HG03095 (cell line): ENCODE measurements around the gene PPFIA3.
"Not testable (repeated sequence)": the region's sequence is repeated elsewhere in the genome, so short reads cannot be mapped to it uniquely, and the experiment has no call there.

ENCODE experiments used
- ATAC-seq: cut with Tn5 transposase; IDR thresholded peaks from one replicate; pipeline ENCODE4 v1.9.1; 2021; ENCODE audit warnings: moderate library complexity; ENCODE audit not compliant: unreplicated experiment

The PPFIA3 gene

DNA sequence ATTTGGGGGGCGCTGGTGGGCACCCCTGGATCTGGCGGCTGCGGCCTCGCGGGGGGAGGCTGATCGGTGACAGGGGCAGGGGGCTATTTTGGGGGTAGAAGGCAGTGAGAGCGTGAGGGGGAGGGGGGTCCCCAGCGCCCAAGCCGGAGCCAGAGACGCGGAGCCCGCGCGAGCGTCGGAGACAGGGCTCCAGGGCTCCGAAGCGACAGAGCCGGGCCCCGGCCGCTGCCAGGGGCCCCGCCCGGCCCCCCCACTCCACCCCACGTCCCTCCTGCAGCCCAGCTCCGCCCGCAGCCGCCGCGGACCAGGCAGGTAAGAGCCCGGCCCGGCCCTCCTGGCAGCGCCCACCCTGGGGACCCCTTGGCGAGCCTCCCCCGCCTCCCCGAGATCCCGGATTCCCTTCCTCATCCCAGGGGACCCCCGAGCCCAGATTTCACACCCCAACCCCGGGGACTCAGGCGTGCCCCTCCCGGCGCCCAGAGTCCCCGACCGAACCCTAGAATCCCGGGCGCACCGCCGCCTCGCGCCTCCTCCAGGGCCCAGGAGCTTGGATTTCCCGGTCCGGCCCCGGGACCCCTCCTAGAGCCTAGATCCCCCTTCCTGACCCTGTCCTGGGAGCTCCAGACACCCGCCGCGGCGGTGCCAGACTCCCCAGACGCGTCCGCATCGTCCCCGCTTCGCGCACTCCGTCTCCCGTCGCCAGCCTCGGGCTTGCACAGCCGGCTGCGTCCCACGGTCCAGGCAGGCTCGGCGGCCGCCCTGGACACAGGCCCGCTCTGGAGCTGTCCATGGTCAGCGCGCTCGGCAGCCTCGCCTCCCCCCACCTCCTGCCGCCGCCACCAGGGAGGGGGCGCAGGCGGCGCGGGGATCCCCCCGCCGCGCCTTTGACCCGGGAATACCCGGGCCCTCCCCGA is at the start of gene PPFIA3:
Gene PPFIA3, plus strand, starts transcription at position 134 of the 914 bp plus-strand sequence. CDS start 8,330 bp downstream, outside the sequence.
- ATAC-seq: no peak

DNA sequence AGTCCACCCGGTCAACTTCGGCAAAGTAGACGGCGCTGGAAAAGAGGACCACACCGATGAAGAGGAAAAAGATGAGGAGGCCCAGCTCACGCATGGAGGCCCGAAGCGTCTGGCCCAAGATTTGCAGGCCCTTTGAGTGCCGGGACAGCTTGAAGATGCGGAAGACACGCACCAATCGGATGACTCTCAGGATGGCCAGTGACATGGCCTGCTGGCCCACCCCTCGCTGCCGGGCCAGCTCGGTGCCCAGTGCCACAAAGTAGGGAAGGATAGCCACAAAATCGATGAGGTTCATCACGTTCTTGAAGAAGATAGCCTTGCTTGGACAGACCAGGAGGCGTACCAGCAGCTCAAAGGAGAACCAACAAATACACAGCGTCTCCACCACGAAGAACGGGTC is 48.9 kb upstream of the PPFIA3 start:
- no peak for ATAC-seq

DNA sequence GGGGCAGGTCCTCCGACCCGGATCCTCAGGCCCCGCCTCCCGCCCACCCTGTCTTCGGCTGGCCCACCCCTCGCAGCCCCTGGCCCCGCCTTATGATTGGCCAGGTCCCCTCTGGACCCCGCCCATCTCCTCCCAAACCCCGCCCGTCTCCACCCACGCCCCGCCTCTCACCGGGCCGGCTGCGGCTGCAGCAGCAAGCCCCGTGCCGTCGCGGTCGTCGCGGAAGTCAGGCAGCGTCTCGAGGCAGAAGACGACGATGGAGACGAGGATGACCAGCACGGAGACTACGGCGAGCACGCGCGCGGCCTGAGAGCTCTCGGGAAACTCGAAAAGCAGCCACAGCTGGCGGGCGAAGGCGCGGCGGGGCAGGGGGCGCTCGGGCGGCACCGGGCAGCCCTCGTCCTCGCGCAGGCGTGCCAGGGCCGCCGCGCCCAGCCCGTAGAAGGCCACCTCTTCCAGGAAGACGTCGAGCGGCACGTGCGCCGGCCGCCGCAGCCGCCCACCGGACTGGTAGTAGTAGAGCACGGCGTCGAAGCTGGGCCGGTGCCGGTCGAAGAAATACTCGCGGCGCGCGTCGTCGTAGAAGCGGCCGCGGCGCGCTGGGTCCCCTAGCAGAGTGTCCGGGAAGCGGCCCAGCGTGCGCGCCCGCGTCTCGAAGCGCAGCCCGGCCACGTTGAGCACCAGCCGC is 47.3 kb upstream of the PPFIA3 start:
- no peak for ATAC-seq

DNA sequence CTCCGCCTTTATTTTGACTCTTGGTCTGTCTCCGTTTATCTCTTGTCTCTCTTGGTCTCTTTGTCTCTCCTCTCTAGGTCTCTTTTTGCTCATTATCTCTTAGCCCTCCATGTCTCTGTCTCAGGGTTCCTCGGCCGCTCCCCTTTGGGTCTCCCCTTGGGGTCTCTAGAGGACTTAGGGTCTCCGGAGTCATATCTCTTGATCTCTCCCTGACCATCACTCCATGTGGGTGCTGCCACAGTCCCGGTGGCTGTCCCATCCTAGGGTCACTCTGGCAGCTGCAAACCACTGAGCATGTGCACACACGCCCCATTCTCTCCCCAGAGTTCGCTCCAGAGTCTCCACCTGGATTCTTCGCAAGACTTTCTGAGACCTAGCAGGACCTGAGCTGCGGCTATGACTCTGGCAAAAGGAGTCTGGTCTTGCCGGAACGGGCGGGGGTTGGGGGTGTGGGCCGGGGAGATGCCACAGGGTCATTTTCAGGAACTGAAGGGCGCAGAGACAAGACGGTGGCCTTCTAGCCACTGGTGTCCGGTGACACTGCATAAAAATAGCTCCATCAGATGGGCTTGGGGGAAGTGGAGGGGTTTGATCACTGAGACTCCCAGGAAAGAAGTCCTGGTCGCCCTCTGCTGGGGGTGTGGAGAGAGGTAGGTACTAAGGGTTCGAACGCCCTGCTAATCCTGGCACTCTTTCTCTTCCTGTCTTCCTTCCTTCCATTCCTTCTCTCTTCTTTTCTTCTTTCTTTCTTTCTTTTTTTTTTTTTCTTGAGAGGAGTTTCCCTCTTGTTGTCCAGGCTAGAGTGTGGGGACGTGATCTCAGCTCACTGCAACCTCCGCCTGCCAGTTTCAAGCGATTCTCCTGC is 45.6 kb upstream of the PPFIA3 start:
- no peak for ATAC-seq

DNA sequence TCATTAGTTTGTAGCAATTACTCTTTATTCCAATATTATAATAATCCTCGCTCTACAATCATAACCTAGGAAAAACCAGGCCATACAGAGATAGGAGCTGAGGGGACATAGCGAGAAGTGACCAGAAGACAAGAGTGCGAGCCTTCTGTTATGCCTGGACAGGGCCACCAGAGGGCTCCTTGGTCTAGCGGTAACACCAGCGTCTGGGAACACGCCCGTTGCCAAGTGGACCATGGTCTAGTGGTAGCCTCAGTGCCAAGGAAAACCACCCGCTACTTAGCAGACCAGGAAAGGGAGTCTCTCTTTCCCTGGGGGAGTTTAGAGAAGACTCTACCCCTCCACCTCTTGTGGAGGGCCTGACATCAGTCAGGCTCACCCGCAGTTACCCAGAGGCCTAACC is 44.5 kb upstream of the PPFIA3 start:
- ATAC-seq: not testable (repeated sequence)

DNA sequence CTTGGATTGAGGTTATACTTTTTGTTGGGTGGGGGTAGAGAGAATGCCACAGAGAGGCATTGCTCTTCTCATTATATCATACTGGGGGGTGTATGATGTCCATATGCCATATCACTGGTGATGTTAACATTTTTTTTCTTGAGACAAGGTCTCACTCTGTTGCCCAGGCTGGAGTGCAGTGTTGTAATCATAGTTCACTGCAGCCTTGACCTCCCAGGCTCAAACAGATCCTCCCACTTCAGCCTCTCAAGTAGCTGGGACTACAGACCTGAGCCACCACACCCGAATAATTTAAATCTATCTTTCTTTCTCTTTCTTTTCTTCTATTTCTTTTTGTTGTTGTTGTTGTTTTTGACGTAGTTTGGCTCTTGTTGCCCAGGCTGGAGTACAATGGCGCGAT is 39.0 kb upstream of the PPFIA3 start:
- no peak for ATAC-seq

DNA sequence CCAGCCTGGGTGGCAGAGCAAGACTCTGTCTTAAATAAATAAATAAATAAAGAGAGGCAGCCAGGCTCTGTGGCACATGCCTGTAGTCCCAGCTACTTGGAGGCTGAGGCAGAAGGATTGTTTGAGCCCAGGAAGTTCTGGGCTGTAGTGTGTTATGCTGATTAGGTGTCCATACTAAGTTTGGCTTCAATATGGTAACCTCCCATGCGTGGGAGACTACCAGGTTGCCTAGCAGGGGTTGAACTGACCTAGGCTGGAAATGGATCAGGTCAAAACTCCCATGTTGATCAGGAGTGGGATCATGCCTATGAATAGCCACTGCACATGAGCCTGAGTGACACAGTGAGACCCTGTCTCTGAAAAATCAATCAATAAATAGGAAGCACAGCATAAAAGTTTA is 38.1 kb upstream of the PPFIA3 start:
- ATAC-seq: no peak

DNA sequence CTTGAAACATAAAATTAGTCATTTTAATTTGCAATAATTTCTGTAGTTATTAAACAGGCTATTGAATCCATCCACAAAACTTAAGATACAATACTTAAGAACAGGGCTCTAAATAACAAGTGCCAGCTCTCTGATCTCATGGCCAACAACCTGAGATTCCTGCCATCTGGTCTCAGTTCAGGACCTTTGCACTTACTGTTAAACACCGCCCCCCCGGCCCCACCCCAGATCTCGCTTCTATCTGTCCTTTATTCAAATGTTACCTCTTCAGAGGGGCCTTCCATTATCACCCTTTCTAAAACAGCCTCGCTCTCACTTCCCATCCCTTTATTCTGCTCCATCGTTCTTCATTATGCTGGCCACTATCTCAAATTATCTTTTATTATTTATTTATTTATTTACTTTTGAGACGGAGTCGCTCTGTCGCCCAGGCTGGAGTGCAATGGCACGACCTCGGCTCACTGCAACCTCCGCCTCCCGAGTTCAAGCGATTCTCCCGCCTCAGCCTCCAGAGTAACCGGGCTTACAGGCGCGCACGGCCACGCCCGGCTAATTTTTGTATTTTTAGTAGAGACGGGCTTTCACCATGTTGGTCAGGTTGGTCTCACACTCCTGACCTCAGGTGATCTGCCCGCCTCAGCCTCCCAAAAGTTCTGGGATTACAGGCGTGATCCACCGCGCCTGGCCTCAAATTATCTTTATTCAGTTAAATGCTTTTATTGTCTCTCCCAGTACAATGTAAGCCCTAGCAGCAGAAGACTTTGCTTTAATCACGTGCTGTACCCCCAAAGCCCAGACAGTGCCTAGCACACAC is 34.9 kb upstream of the PPFIA3 start:
- no peak for ATAC-seq

DNA sequence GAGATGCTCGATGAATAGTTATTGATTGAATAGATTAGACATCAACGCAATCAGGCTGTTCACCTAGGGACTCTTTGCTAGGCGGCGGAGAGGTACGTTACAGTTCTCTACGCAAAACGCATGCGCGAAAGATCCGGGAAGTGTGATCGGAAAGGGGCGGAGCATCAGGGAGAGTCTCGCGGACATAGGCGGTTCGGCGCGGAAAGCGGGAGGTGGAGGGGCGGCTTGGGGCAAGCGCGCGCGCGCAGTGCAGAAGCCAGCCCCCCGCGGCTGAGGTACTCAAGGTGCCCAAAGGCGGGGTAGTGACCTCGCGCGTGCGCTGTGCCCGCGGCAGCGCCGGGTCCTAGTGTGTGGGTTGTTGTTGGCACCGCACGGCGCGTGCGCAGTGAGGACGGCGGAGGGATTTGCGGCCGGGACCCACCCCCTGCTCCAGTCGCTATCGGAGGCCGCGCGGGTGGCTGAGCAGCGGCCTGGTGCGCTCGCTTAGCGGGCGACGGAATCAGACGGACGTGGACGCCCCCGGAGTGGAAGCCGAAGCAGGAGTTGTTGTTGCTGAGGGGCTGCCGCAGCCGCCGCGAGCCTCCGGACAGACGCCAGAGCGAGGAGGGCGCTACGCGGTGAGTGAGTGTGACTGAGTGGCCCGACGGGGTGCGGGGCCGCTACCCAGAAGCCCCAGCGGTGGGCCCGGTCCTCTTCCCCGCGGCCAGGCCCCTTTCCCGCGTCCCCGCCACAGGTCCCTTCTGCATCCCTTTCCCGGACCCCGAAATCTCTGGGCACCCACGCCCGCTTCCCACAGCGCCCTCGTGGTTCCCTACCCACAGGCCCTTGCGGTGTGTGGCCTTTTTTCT is 34.1 kb upstream of the PPFIA3 start, which contains the start of gene SNRNP70:
Gene SNRNP70, plus strand, starts transcription at position 432 of the 848 bp plus-strand sequence. CDS start 964 bp downstream, outside the sequence.
- peak; percentile 72 for ATAC-seq

DNA sequence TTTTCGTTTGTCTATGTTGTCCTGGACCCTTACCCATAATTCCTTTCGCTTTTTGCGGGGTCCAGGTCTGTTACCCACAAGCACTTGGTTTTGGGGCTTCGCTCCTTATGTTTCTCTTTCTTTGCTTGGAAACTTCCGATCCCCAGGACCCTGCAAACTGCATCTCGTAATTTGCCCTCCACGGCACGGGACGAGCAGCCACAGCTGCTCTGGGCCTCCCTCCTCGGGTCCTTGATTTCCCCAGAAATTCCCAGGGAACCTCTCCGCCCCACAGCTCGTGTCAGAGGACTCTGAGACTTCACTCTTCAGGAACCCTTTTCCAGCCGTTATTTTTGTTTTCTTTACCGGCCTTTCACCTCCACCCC is 33.5 kb upstream of the PPFIA3 start:
- ATAC-seq: no peak

DNA sequence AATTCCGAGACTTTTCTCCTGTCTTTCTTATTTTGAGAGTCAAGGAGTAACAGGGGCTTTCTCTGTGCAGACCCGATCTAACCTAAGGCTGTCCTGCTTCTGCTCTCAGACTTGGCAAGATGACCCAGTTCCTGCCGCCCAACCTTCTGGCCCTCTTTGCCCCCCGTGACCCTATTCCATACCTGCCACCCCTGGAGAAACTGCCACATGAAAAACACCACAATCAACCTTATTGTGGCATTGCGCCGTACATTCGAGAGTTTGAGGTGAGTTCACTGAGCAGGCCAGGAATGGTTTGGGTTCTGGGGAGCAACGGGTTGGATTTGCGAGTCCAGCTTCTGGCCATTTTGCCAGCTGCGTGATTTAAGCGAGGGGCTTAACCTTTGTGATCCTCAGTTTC is 33.0 kb upstream of the PPFIA3 start:
- ATAC-seq: no peak

DNA sequence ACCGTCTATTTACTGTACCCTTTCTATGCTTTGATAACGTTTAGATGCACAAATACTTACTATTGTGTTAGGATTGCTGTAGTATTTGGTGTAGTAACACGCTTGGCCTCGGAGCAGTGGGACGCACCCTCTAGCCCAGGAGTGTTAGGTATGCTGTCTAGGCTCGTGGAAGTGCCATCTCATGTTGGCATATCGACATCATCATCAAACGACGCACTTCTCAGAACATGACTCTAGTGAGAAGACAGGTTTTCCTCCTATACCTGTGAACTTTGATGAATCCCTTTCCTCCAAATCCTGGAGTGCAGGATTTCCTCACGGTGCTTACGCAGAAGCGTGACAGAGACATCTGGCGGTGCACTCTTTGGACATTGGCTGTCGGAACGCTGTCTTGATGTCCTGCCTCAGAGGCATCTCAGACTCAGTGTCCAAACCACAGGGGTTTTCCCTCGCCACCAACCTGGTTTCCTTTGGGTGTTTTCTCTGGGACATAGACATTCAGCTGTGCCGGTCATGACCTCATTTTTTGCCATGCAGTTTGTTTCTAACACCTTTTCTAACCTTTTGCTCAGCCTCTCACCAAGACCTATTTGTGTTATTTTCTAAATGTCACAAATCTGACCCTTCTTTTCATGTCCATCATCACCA is 27.8 kb upstream of the PPFIA3 start:
- ATAC-seq: no peak

DNA sequence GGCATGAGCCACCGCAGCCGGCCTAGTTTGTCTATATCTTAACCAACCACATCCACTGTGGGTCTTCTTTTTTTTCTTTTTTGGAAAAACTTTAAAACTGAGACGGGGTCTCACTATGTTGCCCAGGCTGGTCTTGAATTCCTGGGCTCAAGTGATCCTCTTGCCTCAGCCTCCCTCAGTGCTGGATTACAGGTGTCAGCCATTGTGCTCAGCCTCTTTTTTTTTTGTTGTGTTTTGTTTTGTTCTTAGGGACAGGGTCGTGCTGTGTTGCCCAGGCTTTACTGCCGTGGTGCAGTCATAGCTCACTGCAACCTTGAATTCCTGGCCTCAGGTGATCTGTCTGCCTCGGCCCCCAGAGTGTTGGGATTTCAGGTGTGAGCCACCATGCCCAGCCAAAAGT is 26.7 kb upstream of the PPFIA3 start:
- no peak for ATAC-seq

DNA sequence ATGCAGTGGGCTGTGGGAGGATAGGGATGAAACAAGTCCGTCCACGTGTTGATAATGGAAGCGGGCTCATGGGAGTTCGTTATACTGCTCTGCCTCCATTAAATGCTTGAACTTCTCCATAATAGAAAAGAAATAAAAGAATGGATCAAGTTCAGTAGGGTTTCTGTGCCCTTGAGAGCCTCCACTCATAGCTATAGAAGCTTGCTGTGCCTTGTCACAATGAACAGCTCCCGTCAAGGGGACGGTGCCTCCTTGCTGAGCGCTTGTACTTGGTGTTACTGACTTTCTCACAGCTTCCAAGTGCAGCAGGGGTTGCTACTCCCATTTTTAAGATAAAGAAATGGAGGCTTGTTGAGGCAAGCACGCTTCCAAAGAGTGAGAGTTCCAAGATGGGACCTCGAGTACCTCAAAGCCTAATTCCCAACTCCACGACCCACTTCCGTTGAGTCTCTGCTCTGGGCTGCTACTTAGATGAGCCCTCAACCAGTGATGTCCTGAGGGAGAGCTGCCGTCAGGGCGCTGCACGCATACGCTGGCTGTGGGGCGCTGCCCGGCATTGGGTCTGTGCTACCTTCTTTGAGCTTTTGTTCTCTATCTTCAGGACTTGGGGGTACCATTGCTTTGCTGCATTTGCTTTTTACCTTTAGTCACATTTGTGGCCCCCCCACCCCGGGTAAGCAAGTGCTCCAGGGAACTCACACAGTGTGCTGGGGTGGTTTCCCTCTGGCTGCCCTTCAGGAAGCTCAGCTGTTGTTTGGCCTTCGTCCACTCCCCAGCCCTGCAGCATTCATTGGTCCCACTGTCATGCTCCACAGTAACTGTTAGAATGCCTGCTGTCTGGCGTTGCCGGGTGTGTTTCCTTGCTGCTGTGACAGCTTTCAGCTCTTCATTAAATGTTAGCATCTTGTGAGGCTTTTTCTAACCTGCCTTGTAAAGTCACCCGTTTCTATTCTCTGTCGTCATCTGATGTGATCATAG is 24.6 kb upstream of the PPFIA3 start:
- ATAC-seq: no peak

DNA sequence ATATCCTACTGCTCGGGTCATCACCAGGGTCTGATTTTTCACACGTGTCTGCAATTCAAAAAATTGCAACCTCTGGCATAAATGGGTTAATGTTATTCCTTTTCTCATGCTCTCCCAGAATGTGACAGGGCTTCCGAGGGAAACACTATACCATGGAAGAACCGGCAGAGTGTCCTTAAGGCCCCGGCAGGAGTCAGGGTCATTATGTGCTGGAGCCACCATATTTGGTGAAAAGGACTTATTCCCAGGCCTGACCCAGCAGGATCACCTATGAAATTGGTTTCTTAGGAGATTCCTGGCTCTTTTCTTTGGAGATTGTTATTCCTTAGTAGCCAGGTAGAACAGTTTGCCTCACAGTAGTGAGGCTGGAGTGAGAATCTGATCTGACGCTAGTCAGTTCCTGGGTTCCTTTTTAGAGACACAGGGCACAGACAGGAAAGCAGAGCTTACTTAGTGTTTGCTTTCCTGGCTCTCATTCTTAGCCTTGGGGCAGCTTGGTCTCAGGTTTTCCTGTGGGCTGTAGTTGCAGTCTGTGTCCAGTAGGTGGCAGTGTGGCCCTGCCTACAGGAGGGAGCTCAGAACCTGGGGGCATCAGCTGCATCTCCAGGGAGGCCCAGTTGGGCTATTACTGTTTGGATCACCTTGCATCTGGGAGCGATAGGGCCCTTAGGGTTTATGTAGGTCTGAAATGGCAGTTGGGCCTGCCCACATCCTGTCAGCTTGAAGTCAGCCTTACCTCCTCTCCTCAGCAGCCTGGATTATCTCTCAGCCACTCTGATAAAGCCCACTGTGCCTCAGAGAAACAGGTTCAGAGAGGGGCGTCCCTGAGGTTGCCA is 21.7 kb upstream of the PPFIA3 start:
- no peak for ATAC-seq

DNA sequence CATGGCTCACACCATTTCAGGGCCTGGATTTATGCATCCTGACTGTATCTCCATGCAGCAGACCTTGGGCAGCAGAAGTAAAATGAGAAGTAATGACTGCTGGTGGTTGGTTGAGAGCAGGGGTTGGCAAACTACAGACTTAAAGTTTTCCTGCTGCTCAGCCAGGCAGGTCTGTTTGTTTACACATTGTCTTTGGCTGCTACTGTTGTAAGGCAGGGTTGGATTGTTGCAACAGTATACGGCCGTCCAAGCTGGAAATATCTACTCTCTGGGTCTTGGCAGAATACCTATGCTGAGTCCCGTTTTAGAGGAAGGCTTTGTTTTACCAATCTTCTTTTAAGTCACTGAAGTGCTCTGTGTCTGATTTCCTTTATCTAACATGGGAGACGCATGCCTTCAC is 20.5 kb upstream of the PPFIA3 start:
- ATAC-seq: no peak

DNA sequence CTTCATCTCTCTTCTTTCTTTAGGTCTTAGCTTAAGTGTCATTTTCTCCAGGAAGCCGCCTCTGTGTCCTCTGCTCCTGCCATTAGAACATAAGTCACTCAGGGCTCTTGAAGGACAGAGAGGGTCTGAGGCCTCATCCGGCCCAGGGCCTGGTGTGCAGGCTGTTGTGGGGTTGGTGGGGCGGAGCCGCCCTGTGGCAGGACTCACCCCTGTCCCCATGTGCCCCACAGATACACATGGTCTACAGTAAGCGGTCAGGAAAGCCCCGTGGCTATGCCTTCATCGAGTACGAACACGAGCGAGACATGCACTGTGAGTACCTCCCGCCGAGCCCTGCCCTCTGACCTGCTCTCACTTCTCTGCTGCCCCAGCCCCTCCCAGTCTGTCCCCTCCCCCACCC is 18.2 kb upstream of the PPFIA3 start:
- no peak for ATAC-seq
